ENCODE results near the gene ARHGAP40.

ARHGAP40 gene

DNA sequence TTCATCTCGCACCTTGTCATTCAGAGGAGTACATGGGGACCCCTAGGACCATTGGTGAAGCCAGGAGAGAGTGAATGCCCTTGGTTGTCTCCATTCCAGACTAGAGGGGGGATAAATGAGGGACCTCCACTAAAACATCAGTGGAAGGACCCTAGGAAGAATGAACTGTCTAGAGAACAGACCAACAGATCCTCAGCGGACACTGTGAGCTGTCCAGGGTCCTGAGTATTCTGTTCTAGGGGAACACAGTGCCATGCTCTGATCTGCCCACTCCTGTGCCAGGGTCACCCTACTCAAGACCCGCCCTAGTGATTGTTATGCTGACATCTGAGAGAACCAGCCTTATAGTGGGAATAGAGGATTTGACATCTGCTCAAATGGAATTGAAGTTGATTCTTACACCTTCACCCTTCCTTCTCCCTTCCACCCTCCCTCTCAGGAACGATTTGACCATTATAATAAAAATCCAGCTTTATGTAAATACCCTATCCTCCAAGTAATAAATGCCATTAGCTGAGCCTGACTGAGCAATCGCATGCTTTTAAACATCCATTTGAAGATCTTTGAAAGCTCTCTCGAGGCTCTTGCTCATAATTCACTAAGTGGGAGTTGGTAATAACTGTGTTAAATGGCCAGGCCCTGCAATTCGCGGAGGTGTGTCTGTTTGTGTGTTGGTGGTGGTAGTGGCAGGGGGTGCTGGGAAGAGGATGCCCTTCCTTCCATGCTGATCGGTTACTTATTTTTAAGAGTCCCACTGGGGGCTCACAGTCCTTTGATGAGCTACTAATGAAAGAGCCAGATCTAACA is 79.1 kb downstream of the ARHGAP40 start:
- Histone ChIP-seq H3K27me3 (ENCODE audit: insufficient read depth, low read length) (peaks cover 38% of the 10 kb centered on the region), H3K27ac (ENCODE audit: low read depth, low read length) (no peak overlapping the region), H3K79me2 (ENCODE audit: control insufficient read depth, insufficient read depth, low read length, unreplicated experiment) (no peaks in the 10 kb centered on the region), H3K4me1 (ENCODE audit: control insufficient read depth, insufficient read depth, low read length, unreplicated experiment) (no peaks in the 10 kb centered on the region), H3K36me3 (ENCODE audit: insufficient read depth, low read length) (no peaks in the 10 kb centered on the region), H3K4me3 (ENCODE audit: low read depth, low read length) (no peak overlapping the region), H2AFZ (ENCODE audit: low read length, unreplicated experiment) (no peak overlapping the region)

DNA sequence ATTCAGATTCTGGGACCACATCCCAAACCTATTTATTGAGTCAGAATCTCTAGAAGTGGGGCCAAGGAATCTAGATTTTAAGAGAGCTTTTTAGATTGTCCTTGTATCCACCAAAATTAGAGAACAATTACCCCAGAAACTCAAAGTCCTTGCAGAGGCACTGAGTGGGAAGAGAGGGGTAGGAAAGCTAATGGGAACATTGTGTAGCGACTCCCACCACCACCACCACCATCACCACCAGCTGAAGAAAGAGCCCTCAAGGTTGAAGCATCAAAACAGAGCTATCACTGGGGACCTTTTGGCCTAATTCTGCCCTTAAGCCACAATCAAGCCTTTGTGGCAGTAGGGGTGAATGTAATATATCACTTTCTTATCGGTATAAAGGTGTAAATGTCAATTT is 83.7 kb downstream of the ARHGAP40 start:
- Histone ChIP-seq H3K36me3 (ENCODE audit: insufficient read depth, low read length) (no peaks in the 10 kb centered on the region), H3K4me1 (ENCODE audit: control insufficient read depth, insufficient read depth, low read length, unreplicated experiment) (no peaks in the 10 kb centered on the region), H3K4me3 (ENCODE audit: low read depth, low read length) (no peak overlapping the region), H3K27me3 (ENCODE audit: insufficient read depth, low read length) (peaks cover 74% of the 10 kb centered on the region), H3K27ac (ENCODE audit: low read depth, low read length) (no peak overlapping the region), H2AFZ (ENCODE audit: low read length, unreplicated experiment) (no peak overlapping the region), H3K79me2 (ENCODE audit: control insufficient read depth, insufficient read depth, low read length, unreplicated experiment) (no peaks in the 10 kb centered on the region)

GRCh38 chr20:38685853-38686473 is 84.4 kb downstream of the ARHGAP40 start:
- H3K27me3 ChIP-seq (ENCODE audit: insufficient read depth, low read length), result peaks cover 78% of the 10 kb centered on the region
- no peaks in the 10 kb centered on the region for H3K4me1 ChIP-seq (ENCODE audit: control insufficient read depth, insufficient read depth, low read length, unreplicated experiment)
- no peaks in the 10 kb centered on the region for H3K79me2 ChIP-seq (ENCODE audit: control insufficient read depth, insufficient read depth, low read length, unreplicated experiment)
- no peaks in the 10 kb centered on the region for H3K36me3 ChIP-seq (ENCODE audit: insufficient read depth, low read length)
- H3K27ac ChIP-seq (ENCODE audit: low read depth, low read length), result no peak overlapping the region
- no peak overlapping the region for H2AFZ ChIP-seq (ENCODE audit: low read length, unreplicated experiment)
- H3K4me3 ChIP-seq (ENCODE audit: low read depth, low read length), result no peak overlapping the region

DNA sequence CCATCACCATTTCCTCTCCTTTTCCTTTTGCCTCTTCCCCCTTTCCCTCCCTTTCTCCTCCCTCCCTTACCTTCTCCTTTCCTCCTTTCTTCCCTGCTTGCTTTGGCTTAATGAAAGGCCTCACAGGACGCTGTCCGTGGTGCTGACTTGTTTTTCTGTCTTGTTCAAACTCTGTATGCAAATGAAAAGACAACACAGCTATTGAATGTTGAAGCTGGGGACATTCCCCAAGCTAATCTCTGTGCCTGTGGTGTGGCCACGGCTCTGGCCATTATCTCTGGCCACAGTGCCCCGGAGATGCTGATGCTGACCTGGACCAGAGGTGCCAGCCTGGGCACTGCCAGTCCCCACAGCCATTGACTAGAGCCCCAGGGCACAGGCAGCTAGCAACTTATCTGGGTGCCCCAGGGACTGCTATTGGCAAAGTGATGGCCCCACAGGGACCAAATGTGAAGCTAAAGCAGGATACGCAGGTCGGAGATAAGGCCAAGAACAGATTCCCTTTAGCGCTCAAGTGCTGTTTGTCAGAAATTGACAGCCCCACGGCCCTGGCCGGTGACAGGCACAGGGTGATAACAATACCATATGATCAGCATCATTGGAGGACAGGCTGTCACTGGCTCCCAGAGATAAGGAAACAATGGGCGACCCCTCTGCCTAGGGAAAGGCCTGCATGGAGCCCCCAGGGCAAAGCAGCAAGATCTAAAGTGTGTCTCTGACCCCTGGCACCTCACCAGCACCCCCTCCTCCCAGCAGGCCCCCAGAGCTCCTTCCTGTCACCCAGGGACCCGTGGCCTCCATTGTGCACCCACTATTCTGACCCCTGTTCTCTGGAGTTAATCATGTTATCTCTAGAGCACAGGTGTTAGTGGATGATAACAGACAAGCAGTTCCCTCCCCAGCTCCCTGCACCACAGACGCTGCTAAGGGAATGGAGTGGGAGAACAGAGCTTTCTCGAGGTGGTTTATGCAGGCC is 91.1 kb downstream of the ARHGAP40 start:
- Histone ChIP-seq H3K36me3 (ENCODE audit: insufficient read depth, low read length) (no peaks in the 10 kb centered on the region), H3K27me3 (ENCODE audit: insufficient read depth, low read length) (peaks cover 71% of the 10 kb centered on the region), H2AFZ (ENCODE audit: low read length, unreplicated experiment) (no peak overlapping the region), H3K27ac (ENCODE audit: low read depth, low read length) (no peak overlapping the region), H3K4me3 (ENCODE audit: low read depth, low read length) (no peak overlapping the region), H3K79me2 (ENCODE audit: control insufficient read depth, insufficient read depth, low read length, unreplicated experiment) (no peaks in the 10 kb centered on the region), H3K4me1 (ENCODE audit: control insufficient read depth, insufficient read depth, low read length, unreplicated experiment) (no peaks in the 10 kb centered on the region)

DNA sequence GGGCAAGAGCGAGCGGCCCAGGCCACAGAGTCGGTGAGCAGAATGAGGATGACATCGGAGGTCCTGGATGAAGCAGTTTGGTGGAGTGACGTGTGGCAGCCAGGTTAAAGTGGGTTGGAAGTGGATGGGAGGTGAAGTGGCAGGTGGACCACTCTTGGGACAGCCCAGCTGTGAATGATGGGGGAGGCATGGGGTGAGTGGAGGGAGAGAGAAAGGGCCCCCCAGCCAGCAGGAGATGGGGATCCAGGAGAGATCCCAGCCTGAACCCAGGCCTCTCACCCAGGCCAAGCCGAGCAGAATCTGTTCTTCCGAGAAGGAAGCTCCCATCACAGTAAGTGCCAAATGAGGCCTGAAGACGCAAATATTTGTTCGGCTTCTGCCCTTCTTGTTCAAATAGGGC is 95.7 kb downstream of the ARHGAP40 start:
- Histone ChIP-seq H3K27me3 (ENCODE audit: insufficient read depth, low read length) (peaks cover 84% of the 10 kb centered on the region), H2AFZ (ENCODE audit: low read length, unreplicated experiment) (no peak overlapping the region), H3K4me1 (ENCODE audit: control insufficient read depth, insufficient read depth, low read length, unreplicated experiment) (no peaks in the 10 kb centered on the region), H3K27ac (ENCODE audit: low read depth, low read length) (no peak overlapping the region), H3K4me3 (ENCODE audit: low read depth, low read length) (no peak overlapping the region), H3K36me3 (ENCODE audit: insufficient read depth, low read length) (no peaks in the 10 kb centered on the region), H3K79me2 (ENCODE audit: control insufficient read depth, insufficient read depth, low read length, unreplicated experiment) (no peaks in the 10 kb centered on the region)

DNA sequence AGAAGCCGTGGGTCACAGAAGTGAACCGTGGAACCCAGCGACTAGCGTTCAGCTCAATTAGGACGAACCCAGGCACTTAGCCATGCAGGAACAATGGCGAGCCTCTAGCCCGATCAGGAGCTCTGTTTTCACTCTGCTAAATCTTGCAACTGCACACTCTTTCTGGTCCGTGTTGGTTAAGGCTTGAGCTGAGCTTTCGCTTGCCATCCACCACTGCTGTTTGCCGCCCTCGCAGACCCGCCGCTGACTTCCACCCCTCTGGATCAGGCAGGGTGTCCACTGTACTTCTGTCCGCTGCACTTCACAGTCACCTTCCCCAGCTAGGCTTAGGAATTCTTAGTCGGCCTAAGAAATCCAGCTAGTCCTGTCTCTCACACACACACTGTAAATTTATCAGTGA is 96.9 kb downstream of the ARHGAP40 start:
- Histone ChIP-seq H3K36me3 (ENCODE audit: insufficient read depth, low read length) (no peaks in the 10 kb centered on the region), H2AFZ (ENCODE audit: low read length, unreplicated experiment) (no peak overlapping the region), H3K79me2 (ENCODE audit: control insufficient read depth, insufficient read depth, low read length, unreplicated experiment) (no peaks in the 10 kb centered on the region), H3K4me1 (ENCODE audit: control insufficient read depth, insufficient read depth, low read length, unreplicated experiment) (no peaks in the 10 kb centered on the region), H3K4me3 (ENCODE audit: low read depth, low read length) (no peak overlapping the region), H3K27ac (ENCODE audit: low read depth, low read length) (no peak overlapping the region), H3K27me3 (ENCODE audit: insufficient read depth, low read length) (peaks cover 96% of the 10 kb centered on the region)

- Histone ChIP-seq H3K27ac (ENCODE audit: low read depth, low read length) (no peak overlapping the region), H3K27me3 (ENCODE audit: insufficient read depth, low read length) (peaks cover 96% of the 10 kb centered on the region), H3K36me3 (ENCODE audit: insufficient read depth, low read length) (no peaks in the 10 kb centered on the region), H3K4me3 (ENCODE audit: low read depth, low read length) (no peak overlapping the region), H3K4me1 (ENCODE audit: control insufficient read depth, insufficient read depth, low read length, unreplicated experiment) (no peaks in the 10 kb centered on the region), H3K79me2 (ENCODE audit: control insufficient read depth, insufficient read depth, low read length, unreplicated experiment) (no peaks in the 10 kb centered on the region), H2AFZ (ENCODE audit: low read length, unreplicated experiment) (no peak overlapping the region)
These were observed 98.5 kb downstream of the ARHGAP40 start for GRCh38 chr20:38700141-38700540.
